K562 (cell line): ENCODE results near the gene GNB5. TPM values are rescaled to one million over a fixed set of nuclear protein-coding genes. Genes with fewer than 3 reads are reported as not detected.

Experiments used
- FOXP4 ChIP-seq: sonication (generic); formaldehyde crosslinking; IDR thresholded peaks from 2 replicates; pipeline ENCODE4 v1.8.0; 2022; ENCODE audit warnings: mild to moderate bottlenecking, missing genetic modification reagents, borderline replicate concordance
- HDGF ChIP-seq: fragments of 450-650 bp; IDR thresholded peaks from 2 replicates; pipeline ENCODE4 v1.6.1; 2016
- HLTF ChIP-seq: fragments of 450-650 bp; IDR thresholded peaks from 2 replicates; pipeline ENCODE4 v1.6.1; 2016
- ILK ChIP-seq: fragments of 450-650 bp; IDR thresholded peaks from 2 replicates; pipeline ENCODE4 v1.6.1; 2016; ENCODE audit warnings: missing genetic modification characterization, low read depth, mild to moderate bottlenecking, missing compliant biosample characterization, moderate library complexity, borderline replicate concordance
- RFX5 ChIP-seq: IDR thresholded peaks from 2 replicates; pipeline ENCODE4 v1.6.1; 2011; ENCODE audit warnings: low read depth, mild to moderate bottlenecking, improper control_type of control experiment, low read length
- RUNX1 ChIP-seq: sonication (generic); IDR thresholded peaks from 2 replicates; pipeline ENCODE4 v1.6.1; 2016; ENCODE audit warnings: antibody characterized with exemption, low read depth
- XRCC5 ChIP-seq: fragments of 200-400 bp; formaldehyde crosslinking; IDR thresholded peaks from 2 replicates; pipeline ENCODE4 v1.6.1; 2017; ENCODE audit warnings: low read depth, mild to moderate bottlenecking, low read length
- ZFP36 ChIP-seq: fragments of 150-350 bp; IDR thresholded peaks from 2 replicates; pipeline ENCODE4 v1.6.1; 2018; ENCODE audit warnings: low read length, low read depth; ENCODE audit not compliant: partially characterized antibody
- ZNF41 ChIP-seq: fragments of 250-450 bp; sonication (Bioruptor Pico); conservative IDR thresholded peaks from 2 replicates; pipeline ENCODE4 v1.4.0; 2020; ENCODE audit warnings: mild to moderate bottlenecking
- polyA plus RNA-seq, 8 experiments: library from polyadenylated mRNA; depleted of rRNA in 4 of 8; stranded (reverse) in 5 of 8; unstranded in 3 of 8; fragments of >200 nt; fragmentation: Nextera tagmentation in 2 of 8; fragmentation: Illumina TruSeq in 1 of 8; extraction: Ambion mirVana in 2 of 8; extraction: Trizol in 1 of 8; gene quantifications; 2 replicates each; pipeline versions ENCODE4 v1.2.1 to v1.2.3, GENCODE V29; 2011 to 2014; ENCODE audit warnings: inconsistent platforms in 1 of 8, missing spikeins in 1 of 8
- total RNA-seq, 7 experiments: library from RNA; depleted of rRNA in 6 of 7; stranded (reverse); fragments of >200 nt in 6 of 7; fragmentation: Illumina TruSeq in 2 of 7; extraction: Trizol in 2 of 7; gene quantifications; 2 replicates each; pipeline versions ENCODE4 v1.2.1 to v1.2.3, GENCODE V29; 2011 to 2021; ENCODE audit warnings: low replicate concordance in 1 of 7
- TF ChIP-seq, protein P1 (sequence below), 2 experiments: fragments of 450-650 bp in 1 of 2; sonication (generic) in 1 of 2; formaldehyde crosslinking in 1 of 2; IDR thresholded peaks; 2 replicates each; pipeline versions ENCODE4 v1.7.1 to v1.9.0; 2016 to 2022; ENCODE audit warnings: inconsistent platforms in 1 of 2, mild to moderate bottlenecking in 1 of 2, missing genetic modification reagents in 1 of 2

Gene GNB5
- total and polyA plus RNA-seq, 9 of the 15 experiments (the other 6 are each of a cell fraction or from before 2014, with no cell fraction given): 0.11 to 2.1 (median 0.77) TPM

DNA sequence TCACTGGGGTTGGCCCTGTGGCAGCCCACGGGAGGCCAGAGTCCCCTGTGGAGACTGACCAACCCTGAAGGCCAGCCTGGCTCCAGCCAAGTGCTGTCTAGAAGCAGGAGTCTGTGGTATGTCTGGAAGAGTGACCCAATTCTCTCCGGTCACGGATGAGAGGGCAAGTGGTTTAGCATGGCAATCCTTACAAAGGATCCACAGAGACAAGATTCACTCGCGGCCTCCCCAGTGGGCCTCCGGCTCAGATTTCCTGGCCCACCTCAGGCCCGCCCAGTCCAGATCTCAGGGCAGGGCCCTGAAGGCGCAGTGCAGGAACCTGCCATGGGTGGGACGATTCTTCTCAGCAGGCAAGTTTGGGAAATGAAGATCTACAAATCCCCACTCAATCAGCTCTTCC, 73.6 kb downstream of the GNB5 start (continued):
- TF ChIP-seq FOXP4 (CRISPR knock-in tag): no peak
- TF ChIP-seq, protein P1, sequence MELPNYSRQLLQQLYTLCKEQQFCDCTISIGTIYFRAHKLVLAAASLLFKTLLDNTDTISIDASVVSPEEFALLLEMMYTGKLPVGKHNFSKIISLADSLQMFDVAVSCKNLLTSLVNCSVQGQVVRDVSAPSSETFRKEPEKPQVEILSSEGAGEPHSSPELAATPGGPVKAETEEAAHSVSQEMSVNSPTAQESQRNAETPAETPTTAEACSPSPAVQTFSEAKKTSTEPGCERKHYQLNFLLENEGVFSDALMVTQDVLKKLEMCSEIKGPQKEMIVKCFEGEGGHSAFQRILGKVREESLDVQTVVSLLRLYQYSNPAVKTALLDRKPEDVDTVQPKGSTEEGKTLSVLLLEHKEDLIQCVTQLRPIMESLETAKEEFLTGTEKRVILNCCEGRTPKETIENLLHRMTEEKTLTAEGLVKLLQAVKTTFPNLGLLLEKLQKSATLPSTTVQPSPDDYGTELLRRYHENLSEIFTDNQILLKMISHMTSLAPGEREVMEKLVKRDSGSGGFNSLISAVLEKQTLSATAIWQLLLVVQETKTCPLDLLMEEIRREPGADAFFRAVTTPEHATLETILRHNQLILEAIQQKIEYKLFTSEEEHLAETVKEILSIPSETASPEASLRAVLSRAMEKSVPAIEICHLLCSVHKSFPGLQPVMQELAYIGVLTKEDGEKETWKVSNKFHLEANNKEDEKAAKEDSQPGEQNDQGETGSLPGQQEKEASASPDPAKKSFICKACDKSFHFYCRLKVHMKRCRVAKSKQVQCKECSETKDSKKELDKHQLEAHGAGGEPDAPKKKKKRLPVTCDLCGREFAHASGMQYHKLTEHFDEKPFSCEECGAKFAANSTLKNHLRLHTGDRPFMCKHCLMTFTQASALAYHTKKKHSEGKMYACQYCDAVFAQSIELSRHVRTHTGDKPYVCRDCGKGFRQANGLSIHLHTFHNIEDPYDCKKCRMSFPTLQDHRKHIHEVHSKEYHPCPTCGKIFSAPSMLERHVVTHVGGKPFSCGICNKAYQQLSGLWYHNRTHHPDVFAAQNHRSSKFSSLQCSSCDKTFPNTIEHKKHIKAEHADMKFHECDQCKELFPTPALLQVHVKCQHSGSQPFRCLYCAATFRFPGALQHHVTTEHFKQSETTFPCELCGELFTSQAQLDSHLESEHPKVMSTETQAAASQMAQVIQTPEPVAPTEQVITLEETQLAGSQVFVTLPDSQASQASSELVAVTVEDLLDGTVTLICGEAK (IDR thresholded peaks at IDR 0.05): no peak
- TF ChIP-seq, protein P1 (CRISPR knock-in tag; IDR thresholded peaks at IDR 0.05): no peak
- no peak for TF ChIP-seq RUNX1
- no peak for TF ChIP-seq ZFP36
- TF ChIP-seq ILK: no peak
- no peak for TF ChIP-seq HLTF
- no peak for TF ChIP-seq ZNF41 (CRISPR knock-in tag)
- no peak for TF ChIP-seq RFX5
- no peak for TF ChIP-seq XRCC5
- no peak for TF ChIP-seq HDGF
